H9 (cell line): Measurements from ENCODE around the gene PARD6G. TPM values are rescaled to one million over a fixed set of nuclear protein-coding genes. Genes with fewer than 3 reads are reported as not detected.

Experiments used
- DNase-seq: peaks from one replicate; pipeline ENCODE4 v3.0.0-alpha.2; 2017
- H2AFZ ChIP-seq: one replicate; pipeline ENCODE4 v1.6.1; 2013; ENCODE audit warnings: mild to moderate bottlenecking, low read length, control low read depth, moderate library complexity
- H2AK5ac ChIP-seq: 2 replicates; pipeline ENCODE4 v1.6.1; 2013; ENCODE audit warnings: low read length, control low read depth, mixed read lengths; ENCODE audit not compliant: insufficient read length
- H2BK120ac ChIP-seq: one replicate; pipeline ENCODE4 v1.6.1; 2013; ENCODE audit warnings: low read depth, mild to moderate bottlenecking, low read length, control low read depth, inconsistent platforms; ENCODE audit not compliant: poor library complexity, severe bottlenecking
- H2BK12ac ChIP-seq: 2 replicates; pipeline ENCODE4 v1.6.1; 2013; ENCODE audit warnings: low read length, control low read depth, mixed read lengths, low read depth; ENCODE audit not compliant: insufficient read length
- H2BK15ac ChIP-seq: 2 replicates; pipeline ENCODE4 v1.6.1; 2013; ENCODE audit warnings: low read depth, low read length, control low read depth
- H2BK20ac ChIP-seq: one replicate; pipeline ENCODE4 v1.6.1; 2013; ENCODE audit warnings: low read depth, mild to moderate bottlenecking, low read length, control low read depth, inconsistent platforms; ENCODE audit not compliant: poor library complexity, severe bottlenecking
- H2BK5ac ChIP-seq: 2 replicates; pipeline ENCODE4 v1.6.1; 2013; ENCODE audit warnings: low read length, control low read depth, mixed read lengths; ENCODE audit not compliant: insufficient read length
- H3K14ac ChIP-seq: 2 replicates; pipeline ENCODE4 v1.6.1; 2013; ENCODE audit warnings: low read length, control low read depth; ENCODE audit not compliant: insufficient read depth
- H3K18ac ChIP-seq: 2 replicates; pipeline ENCODE4 v1.6.1; 2013; ENCODE audit warnings: low read depth, mild to moderate bottlenecking, mixed read lengths, low read length, control low read depth; ENCODE audit not compliant: insufficient read length
- H3K23ac ChIP-seq: 2 replicates; pipeline ENCODE4 v1.6.1; 2013; ENCODE audit warnings: low read length, control low read depth, mixed read lengths, low read depth; ENCODE audit not compliant: insufficient read length
- H3K23me2 ChIP-seq: 2 replicates; pipeline ENCODE4 v1.6.1; 2013; ENCODE audit warnings: low read depth, mild to moderate bottlenecking, mixed read lengths, low read length, control low read depth; ENCODE audit not compliant: insufficient read length, poor library complexity, severe bottlenecking
- H3K27ac ChIP-seq: 2 replicates; pipeline ENCODE4 v1.5.1; 2013; ENCODE audit warnings: low read length, control low read depth, mixed read lengths, low read depth; ENCODE audit not compliant: insufficient read length
- H3K27me3 ChIP-seq: 2 replicates; pipeline ENCODE4 v1.6.1; 2013; ENCODE audit warnings: low read length, control low read depth, inconsistent platforms; ENCODE audit not compliant: insufficient read depth
- H3K4ac ChIP-seq: 2 replicates; pipeline ENCODE4 v1.6.1; 2013; ENCODE audit warnings: low read depth, mild to moderate bottlenecking, control low read depth, inconsistent platforms, low read length, moderate library complexity
- H3K4me1 ChIP-seq: 2 replicates; pipeline ENCODE4 v1.6.1; 2013; ENCODE audit warnings: low read length, control low read depth, inconsistent platforms; ENCODE audit not compliant: insufficient read depth
- H3K4me2 ChIP-seq: 2 replicates; pipeline ENCODE4 v1.6.1; 2013; ENCODE audit warnings: low read length, control low read depth, mixed read lengths; ENCODE audit not compliant: insufficient read length, insufficient read depth
- H3K56ac ChIP-seq: 2 replicates; pipeline ENCODE4 v1.6.1; 2013; ENCODE audit warnings: low read depth, mild to moderate bottlenecking, mixed read lengths, low read length, control low read depth; ENCODE audit not compliant: insufficient read length
- H3K79me1 ChIP-seq: 2 replicates; pipeline ENCODE4 v1.6.1; 2013; ENCODE audit warnings: low read depth, mild to moderate bottlenecking, moderate library complexity, low read length, control low read depth, inconsistent platforms; ENCODE audit not compliant: insufficient read depth, poor library complexity, severe bottlenecking
- H3K79me2 ChIP-seq: 2 replicates; pipeline ENCODE4 v1.6.1; 2013; ENCODE audit warnings: low read length, control low read depth, inconsistent platforms; ENCODE audit not compliant: insufficient read depth
- H3K9ac ChIP-seq: 2 replicates; pipeline ENCODE4 v1.6.1; 2013; ENCODE audit warnings: low read length, control low read depth, mixed read lengths; ENCODE audit not compliant: insufficient read length; ENCODE audit errors: extremely low read depth
- H3K9me3 ChIP-seq: one replicate; pipeline ENCODE4 v1.6.1; 2013; ENCODE audit warnings: low read depth, low read length, inconsistent platforms; ENCODE audit not compliant: control insufficient read depth
- H3T11ph ChIP-seq: one replicate; pipeline ENCODE4 v1.6.1; 2013; ENCODE audit warnings: mild to moderate bottlenecking, low read length, control low read depth, inconsistent platforms
- H4K20me1 ChIP-seq: one replicate; pipeline ENCODE4 v1.6.1; 2013; ENCODE audit not compliant: control insufficient read depth, insufficient read length, insufficient read depth
- H4K5ac ChIP-seq: 2 replicates; pipeline ENCODE4 v1.6.1; 2013; ENCODE audit warnings: low read depth, mild to moderate bottlenecking, mixed read lengths, low read length, control low read depth; ENCODE audit not compliant: insufficient read length
- H4K8ac ChIP-seq: replicated peaks from 2 replicates; pipeline ENCODE4 v1.6.1; 2013; ENCODE audit warnings: low read length, control low read depth, mixed read lengths, low read depth; ENCODE audit not compliant: insufficient read length
- H4K91ac ChIP-seq: 2 replicates; pipeline ENCODE4 v1.6.1; 2013; ENCODE audit warnings: low read depth, mild to moderate bottlenecking, moderate library complexity, mixed read lengths, low read length, control low read depth; ENCODE audit not compliant: insufficient read length
- H3K27ac Mint-ChIP-seq, 3 experiments: 2 replicates in 2 of 3; 3 replicates in 1 of 3; pipeline ENCODE4 v1.8.0; 2020 to 2021; ENCODE audit warnings: mixed read lengths in 3 of 3, mild to moderate bottlenecking in 1 of 3, moderate library complexity in 1 of 3
- H3K27me3 Mint-ChIP-seq: 2 replicates; pipeline ENCODE4 v1.8.0; 2021; ENCODE audit warnings: low read depth, mild to moderate bottlenecking, moderate library complexity, mixed read lengths
- H3K36me3 Mint-ChIP-seq, 3 experiments: 2 replicates in 2 of 3; 3 replicates in 1 of 3; pipeline ENCODE4 v1.8.0; 2020 to 2021; ENCODE audit warnings: low read depth in 3 of 3, mixed read lengths in 3 of 3; ENCODE audit not compliant: insufficient read depth in 1 of 3
- H3K4me1 Mint-ChIP-seq, 2 experiments: 2 replicates each; pipeline ENCODE4 v1.8.0; 2020; ENCODE audit warnings: mixed read lengths in 2 of 2
- H3K4me3 Mint-ChIP-seq, 2 experiments: 2 replicates in 1 of 2; 3 replicates in 1 of 2; pipeline ENCODE4 v1.8.0; 2020 to 2021; ENCODE audit warnings: mild to moderate bottlenecking in 2 of 2, mixed read lengths in 2 of 2, moderate library complexity in 1 of 2
- H3K9me3 Mint-ChIP-seq, 2 experiments: 2 replicates in 1 of 2; 3 replicates in 1 of 2; pipeline ENCODE4 v1.8.0; 2020; ENCODE audit warnings: mild to moderate bottlenecking in 2 of 2, mixed read lengths in 2 of 2, moderate library complexity in 1 of 2
- CTCF ChIP-seq: fragments of 200-600 bp; sonication (generic); conservative IDR thresholded peaks from 3 replicates; pipeline ENCODE4 v1.8.0; 2021; ENCODE audit warnings: antibody characterized with exemption, mild to moderate bottlenecking
- WGBS: extraction: QIAGEN DNeasy Blood & Tissue Kit; methylation state at CpG from one replicate; pipeline ENCODE4 v1.1.7; 2013; ENCODE audit warnings: missing lambda C conversion rate, low lambda C conversion rate, mixed read lengths; ENCODE audit not compliant: insufficient read length; ENCODE audit errors: extremely low coverage; 5-methylcytosine and 5-hydroxymethylcytosine counted together
- total RNA-seq: library from RNA; stranded (reverse); gene quantifications from 2 replicates; pipeline ENCODE4 v1.2.1, GENCODE V29; 2021

Gene PARD6G
- total RNA-seq, 1 experiment from 2014 or later = 11.2 TPM

GRCh38 chr18:80233899-80234298 is 13.4 kb downstream of the PARD6G start:
- no peaks in the 10 kb centered on the region for H3K9me3 ChIP-seq
- H2BK12ac ChIP-seq = no peak overlapping the region
- Mint-ChIP-seq H3K4me1 (peaks cover 6 to 7% of the 10 kb centered on the region in 2 experiments), H3K27ac (peak overlapping the region in 1 of 3 experiments; percentile 81; a peak in 1 of 7 replicates), H3K36me3 (no peaks in the 10 kb centered on the region; a peak in 1 of 7 replicates), H3K4me3 (no peak overlapping the region), H3K27me3 (peaks cover 5% of the 10 kb centered on the region), H3K9me3 (peaks cover 0 to 8% of the 10 kb centered on the region in 2 experiments; a peak in 3 of 5 replicates)
- no peak overlapping the region for H3K23ac ChIP-seq
- H3K14ac ChIP-seq = no peak overlapping the region
- H2BK5ac ChIP-seq = no peak overlapping the region
- H2BK20ac ChIP-seq = no peak overlapping the region
- no peak overlapping the region for H3K4me2 ChIP-seq
- H3K9ac ChIP-seq = no peak overlapping the region
- H3K18ac ChIP-seq = no peak overlapping the region
- H3K4ac ChIP-seq = no peak overlapping the region
- H3K27me3 ChIP-seq = no peaks in the 10 kb centered on the region
- no peaks in the 10 kb centered on the region for H4K20me1 ChIP-seq
- no peak overlapping the region for H4K5ac ChIP-seq
- H2AFZ ChIP-seq = no peak overlapping the region
- no peaks in the 10 kb centered on the region for H3K23me2 ChIP-seq
- no peak overlapping the region for H2BK15ac ChIP-seq
- no CpG with 5 or more reads among the region's 8 CpGs for WGBS
- no peaks in the 10 kb centered on the region for H3K79me2 ChIP-seq
- no peak overlapping the region for H2BK120ac ChIP-seq
- no peaks in the 10 kb centered on the region for H3K4me1 ChIP-seq
- no peak overlapping the region for H2AK5ac ChIP-seq
- no peak overlapping the region for H4K8ac ChIP-seq
- H3K27ac ChIP-seq = no peak overlapping the region
- H3K56ac ChIP-seq = no peak overlapping the region
- no peak for TF ChIP-seq CTCF
- no peak overlapping the region for H3T11ph ChIP-seq
- H3K79me1 ChIP-seq = no peaks in the 10 kb centered on the region
- no peak overlapping the region for H4K91ac ChIP-seq
- no peak for DNase-seq
